Measurements from ENCODE around the gene ETS1.

The ETS1 gene

DNA sequence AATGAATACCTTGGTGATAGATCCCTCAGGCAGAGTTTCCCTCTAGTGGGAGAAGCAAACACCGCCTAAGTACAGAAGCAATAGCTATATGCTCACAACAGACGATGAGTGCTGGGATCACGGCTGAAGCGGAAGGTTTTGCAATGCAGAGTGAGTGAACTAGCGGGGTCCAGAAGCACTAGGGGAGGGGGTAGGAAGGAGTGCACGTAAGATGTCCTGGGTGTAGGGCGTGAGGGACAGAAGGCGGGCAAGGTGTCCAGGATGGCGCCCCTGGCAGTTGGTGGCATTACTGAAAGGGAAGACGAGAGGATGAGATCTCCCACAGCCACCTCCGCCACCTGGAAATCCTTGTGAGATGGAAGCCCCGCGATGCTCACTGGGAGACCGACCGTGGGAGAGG lies 81.0 kb downstream of the ETS1 start:
- Mint-ChIP-seq H3K4me3 (no peak overlapping the region), H3K36me3 (ENCODE audit: low read depth) (peaks cover 11% of the 10 kb centered on the region), H3K27me3 (ENCODE audit: low read depth, poor library complexity) (peaks cover 2% of the 10 kb centered on the region), H3K27ac (peak overlapping the region; percentile 24), H3K9me3 (no peaks in the 10 kb centered on the region), H3K4me1 (peaks cover 83% of the 10 kb centered on the region)
- DNase-seq = no peak
- TF ChIP-seq, protein P1, sequence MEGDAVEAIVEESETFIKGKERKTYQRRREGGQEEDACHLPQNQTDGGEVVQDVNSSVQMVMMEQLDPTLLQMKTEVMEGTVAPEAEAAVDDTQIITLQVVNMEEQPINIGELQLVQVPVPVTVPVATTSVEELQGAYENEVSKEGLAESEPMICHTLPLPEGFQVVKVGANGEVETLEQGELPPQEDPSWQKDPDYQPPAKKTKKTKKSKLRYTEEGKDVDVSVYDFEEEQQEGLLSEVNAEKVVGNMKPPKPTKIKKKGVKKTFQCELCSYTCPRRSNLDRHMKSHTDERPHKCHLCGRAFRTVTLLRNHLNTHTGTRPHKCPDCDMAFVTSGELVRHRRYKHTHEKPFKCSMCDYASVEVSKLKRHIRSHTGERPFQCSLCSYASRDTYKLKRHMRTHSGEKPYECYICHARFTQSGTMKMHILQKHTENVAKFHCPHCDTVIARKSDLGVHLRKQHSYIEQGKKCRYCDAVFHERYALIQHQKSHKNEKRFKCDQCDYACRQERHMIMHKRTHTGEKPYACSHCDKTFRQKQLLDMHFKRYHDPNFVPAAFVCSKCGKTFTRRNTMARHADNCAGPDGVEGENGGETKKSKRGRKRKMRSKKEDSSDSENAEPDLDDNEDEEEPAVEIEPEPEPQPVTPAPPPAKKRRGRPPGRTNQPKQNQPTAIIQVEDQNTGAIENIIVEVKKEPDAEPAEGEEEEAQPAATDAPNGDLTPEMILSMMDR (IDR thresholded peaks at IDR 0.05) = no peak

- no peaks in the 10 kb centered on the region for H3K9me3 Mint-ChIP-seq
- H3K4me3 Mint-ChIP-seq = no peak overlapping the region
- H3K27me3 Mint-ChIP-seq (ENCODE audit: low read depth, poor library complexity) = peaks cover 2% of the 10 kb centered on the region
- no peak for DNase-seq
- peaks cover 91% of the 10 kb centered on the region for H3K4me1 Mint-ChIP-seq
- peaks cover 17% of the 10 kb centered on the region for H3K36me3 Mint-ChIP-seq (ENCODE audit: low read depth)
- TF ChIP-seq, protein P1 (IDR thresholded peaks at IDR 0.05) = no peak
- peak overlapping the region; percentile 60 for H3K27ac Mint-ChIP-seq
These were observed 81.8 kb downstream of the ETS1 start for GRCh38 chr11:128505449-128506065.

GRCh38 chr11:128504486-128504885 lies 82.9 kb downstream of the ETS1 start:
- Mint-ChIP-seq H3K27me3 (ENCODE audit: low read depth, poor library complexity) (peaks cover 2% of the 10 kb centered on the region), H3K4me1 (peaks cover 97% of the 10 kb centered on the region), H3K27ac (no peak overlapping the region), H3K36me3 (ENCODE audit: low read depth) (peaks cover 17% of the 10 kb centered on the region), H3K4me3 (no peak overlapping the region), H3K9me3 (no peaks in the 10 kb centered on the region)
- TF ChIP-seq, protein P1 (IDR thresholded peaks at IDR 0.05) = no peak
- DNase-seq = no peak

DNA sequence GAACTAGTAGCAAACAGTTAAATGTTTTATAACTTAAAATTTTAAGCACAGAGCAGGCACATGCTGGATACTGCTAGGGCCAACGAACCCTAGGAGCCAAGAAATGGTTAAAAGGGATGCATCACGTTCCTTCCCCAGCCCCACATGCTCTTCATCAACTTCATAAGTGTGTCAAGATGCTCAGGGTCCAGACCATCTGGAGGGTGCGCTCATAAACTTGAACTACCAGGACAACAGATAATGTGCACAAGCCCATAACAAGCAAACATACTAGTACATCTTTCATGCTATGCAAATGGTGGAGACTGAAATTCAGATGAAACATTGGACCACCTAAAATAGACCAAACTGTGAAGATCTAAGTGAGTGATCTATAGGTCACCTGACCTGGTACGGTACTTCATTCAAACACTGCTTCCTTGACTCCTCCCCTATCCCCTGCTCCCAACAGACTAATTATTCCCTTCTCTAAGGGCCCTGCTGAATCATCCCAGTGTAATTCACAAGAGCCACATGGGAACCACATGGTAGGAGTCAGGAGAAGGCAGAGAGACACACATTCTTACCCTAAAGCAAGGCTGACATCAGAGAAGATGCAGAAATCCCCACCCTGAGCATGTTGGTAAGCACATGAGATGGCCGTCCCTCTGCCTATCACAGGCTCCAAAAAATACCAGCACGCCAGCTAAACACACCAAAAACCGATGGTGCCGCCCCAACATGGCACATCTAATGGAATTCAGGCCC lies 83.9 kb downstream of the ETS1 start:
- Mint-ChIP-seq H3K36me3 (ENCODE audit: low read depth) (peaks cover 17% of the 10 kb centered on the region), H3K4me1 (peaks cover 97% of the 10 kb centered on the region)
- TF ChIP-seq, protein P1 (IDR thresholded peaks at IDR 0.05) = no peak

GRCh38 chr11:128502726-128503125 lies 84.6 kb downstream of the ETS1 start:
- Mint-ChIP-seq H3K36me3 (ENCODE audit: low read depth) (peaks cover 17% of the 10 kb centered on the region), H3K4me3 (no peak overlapping the region), H3K9me3 (no peaks in the 10 kb centered on the region), H3K27me3 (ENCODE audit: low read depth, poor library complexity) (peaks cover 2% of the 10 kb centered on the region), H3K27ac (no peak overlapping the region), H3K4me1 (peaks cover 98% of the 10 kb centered on the region)
- TF ChIP-seq, protein P1 (IDR thresholded peaks at IDR 0.05) = no peak
- DNase-seq = no peak

More for the DNA sequence above, 83.9 kb downstream of the ETS1 start:
- Mint-ChIP-seq H3K27me3 (ENCODE audit: low read depth, poor library complexity) (peaks cover 2% of the 10 kb centered on the region), H3K9me3 (no peaks in the 10 kb centered on the region), H3K4me3 (no peak overlapping the region), H3K27ac (peak overlapping the region; percentile 47)
- no peak for DNase-seq

Measured in nephron progenitor cell (in vitro differentiated cells).